Measurements from ENCODE around the gene APOBEC3G. TPM values are rescaled to one million over a fixed set of nuclear protein-coding genes. Genes with fewer than 3 reads are reported as not detected.
"Not testable (repeated sequence)": the region's sequence is repeated elsewhere in the genome, so short reads cannot be mapped to it uniquely, and the experiment has no call there.

Gene APOBEC3G
- total and polyA plus RNA-seq, 12 donors = 7.4 to 29.3 (median 15.7) TPM

DNA sequence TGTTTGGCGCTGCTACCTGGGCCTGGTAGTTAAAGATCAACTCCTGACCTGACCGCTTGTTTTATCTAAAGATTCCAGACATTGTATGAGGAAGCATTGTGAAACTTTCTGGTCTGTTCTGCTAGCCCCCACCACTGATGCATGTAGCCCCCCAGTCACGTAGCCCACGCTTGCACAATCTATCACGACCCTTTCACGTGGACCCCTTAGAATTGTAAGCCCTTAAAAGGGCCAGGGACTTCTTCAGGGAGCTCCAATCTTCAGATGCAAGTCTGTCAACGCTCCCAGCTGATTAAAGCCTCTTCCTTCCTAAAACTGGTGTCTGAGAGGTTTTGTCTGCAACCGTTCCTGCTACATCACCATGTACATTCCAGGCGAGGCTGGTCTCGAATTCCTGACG lies 21.4 kb upstream of the APOBEC3G start:
- no peak overlapping the region for H3K27ac ChIP-seq
- no peak overlapping the region for H3K4me3 ChIP-seq
- no peak for DNase-seq
- H3K4me1 ChIP-seq (replicated peaks in 1 of 2) = no peaks in the 10 kb centered on the region
- no peaks in the 10 kb centered on the region for H3K27me3 ChIP-seq
- TF ChIP-seq POLR2A (IDR thresholded peaks at IDR 0.05) (no peak), CTCF (IDR thresholded peaks at IDR 0.05) (no peak)
- WGBS, 4 donors = 90 to 96% (median 93%) methylated on average over 11 of the region's 11 CpGs
- H3K9me3 ChIP-seq (replicated peaks in 1 of 3) = no peaks in the 10 kb centered on the region
- no peaks in the 10 kb centered on the region for H3K36me3 ChIP-seq (replicated peaks in 1 of 2)
- intact Hi-C loops (cut with DNase I) = no loop called here

DNA sequence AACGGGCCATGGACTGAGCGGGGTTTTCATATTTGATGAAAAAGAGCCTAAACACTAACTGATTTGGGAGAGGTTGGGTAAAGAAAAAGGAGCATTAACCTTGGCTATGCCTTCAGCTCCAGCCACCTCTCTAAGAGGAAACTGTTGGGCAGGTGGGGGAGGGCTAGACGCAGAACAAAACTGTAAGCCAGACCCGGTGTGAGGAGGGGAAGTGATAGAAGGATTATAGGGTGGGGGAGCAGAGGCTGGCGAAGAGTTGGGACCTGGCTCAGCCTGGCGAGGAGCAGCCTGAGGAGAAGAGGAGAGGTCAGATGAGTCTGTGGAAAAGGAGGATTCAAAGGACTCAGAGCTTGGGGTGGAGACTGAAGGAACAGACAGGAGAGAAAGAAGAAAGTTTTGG lies 15.8 kb upstream of the APOBEC3G start:
- H3K27me3 ChIP-seq; H3K9me3 ChIP-seq (replicated peaks in 1 of 3); H3K4me1 ChIP-seq (replicated peaks in 1 of 2); H3K27ac ChIP-seq; DNase-seq; H3K4me3 ChIP-seq; H3K36me3 ChIP-seq (replicated peaks in 1 of 2); intact Hi-C loops (cut with DNase I): not testable (repeated sequence)
- 66 to 79% (median 73%) methylated on average over 6 of the region's 6 CpGs for WGBS, 4 donors

- H3K27me3 ChIP-seq; H3K9me3 ChIP-seq (replicated peaks in 1 of 3); intact Hi-C loops (cut with DNase I); H3K4me3 ChIP-seq; H3K4me1 ChIP-seq (replicated peaks in 1 of 2); H3K36me3 ChIP-seq (replicated peaks in 1 of 2); DNase-seq; H3K27ac ChIP-seq: not testable (repeated sequence)
- 80 to 94% (median 84%) methylated on average over 10 of the region's 10 CpGs for WGBS, 4 donors
Observed at GRCh38 chr22:39061951-39062350, 15.1 kb upstream of the APOBEC3G start.

- H3K27me3 ChIP-seq; H3K4me1 ChIP-seq (replicated peaks in 1 of 2); H3K36me3 ChIP-seq (replicated peaks in 1 of 2); intact Hi-C loops (cut with DNase I); H3K4me3 ChIP-seq; H3K27ac ChIP-seq; DNase-seq; H3K9me3 ChIP-seq (replicated peaks in 1 of 3): not testable (repeated sequence)
- 72 to 91% (median 80%) methylated on average over 8 of the region's 8 CpGs for WGBS, 4 donors
Observed at GRCh38 chr22:39063904-39064303, 13.2 kb upstream of the APOBEC3G start.

- H3K36me3 ChIP-seq (replicated peaks in 1 of 2); H3K9me3 ChIP-seq (replicated peaks in 1 of 3); H3K27me3 ChIP-seq; H3K27ac ChIP-seq; intact Hi-C loops (cut with DNase I); H3K4me3 ChIP-seq; DNase-seq; H3K4me1 ChIP-seq (replicated peaks in 1 of 2): not testable (repeated sequence)
- 90 to 93% (median 92%) methylated on average over 9 of the region's 9 CpGs for WGBS, 4 donors
Observed at GRCh38 chr22:39066442-39067276, 10.4 kb upstream of the APOBEC3G start.

DNA sequence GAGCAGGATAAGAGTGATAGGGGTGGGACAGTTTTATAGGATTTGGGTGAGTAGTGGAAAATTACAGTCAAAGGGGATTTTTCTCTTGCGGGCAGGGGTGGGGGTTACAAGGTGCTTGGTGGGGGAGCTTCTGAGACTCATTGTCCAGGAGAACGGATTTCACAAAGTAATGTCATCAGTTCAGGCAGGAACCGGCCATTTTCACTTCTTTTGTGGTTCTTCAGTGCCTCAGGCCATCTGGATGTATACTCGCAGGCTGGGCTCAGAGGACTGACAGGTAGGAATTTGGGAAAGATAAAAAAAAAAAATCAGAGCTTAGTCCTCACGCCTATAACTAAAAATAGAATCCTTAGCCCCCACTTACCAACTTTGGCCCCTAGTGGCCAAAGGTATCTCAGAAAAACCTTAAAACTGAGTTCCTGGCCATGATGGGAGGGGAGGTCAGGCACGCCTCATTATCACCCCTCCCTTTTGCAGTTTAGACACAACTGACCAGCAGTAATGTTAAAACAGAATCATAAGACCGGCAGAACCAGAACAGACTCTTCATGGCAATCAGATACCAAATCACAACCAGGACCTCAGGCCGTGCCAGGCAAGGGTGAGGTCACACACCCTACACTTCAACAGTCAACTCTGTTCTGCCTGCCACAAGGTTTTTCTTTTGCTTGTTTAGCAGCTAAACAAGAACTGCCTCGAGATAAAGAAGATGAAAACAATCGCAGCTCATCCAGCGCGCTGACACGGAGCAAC lies 8.9 kb upstream of the APOBEC3G start:
- intact Hi-C loops (cut with DNase I) = no loop called here
- Histone ChIP-seq H3K27ac (no peak overlapping the region), H3K4me1 (replicated peaks in 1 of 2) (no peaks in the 10 kb centered on the region), H3K9me3 (replicated peaks in 1 of 3) (no peaks in the 10 kb centered on the region), H3K4me3 (no peak overlapping the region), H3K36me3 (replicated peaks in 1 of 2) (no peaks in the 10 kb centered on the region), H3K27me3 (no peaks in the 10 kb centered on the region)
- TF ChIP-seq CTCF (IDR thresholded peaks at IDR 0.05) = no peak
- TF ChIP-seq POLR2A (IDR thresholded peaks at IDR 0.05) = no peak
- 81 to 87% (median 86%) methylated on average over 11 to 13 of the region's 13 CpGs for WGBS, 4 donors
- DNase-seq = no peak

Measured in adrenal gland (tissue), 12 donors.